H9 (cell line): ENCODE measurements around the gene CRK. TPM values are rescaled to one million over a fixed set of nuclear protein-coding genes. Genes with fewer than 3 reads are reported as not detected.

Source experiments
- DNase-seq: peaks from one replicate; pipeline ENCODE4 v3.0.0-alpha.2; 2017
- H2AFZ ChIP-seq: one replicate; pipeline ENCODE4 v1.6.1; 2013; ENCODE audit warnings: mild to moderate bottlenecking, low read length, control low read depth, moderate library complexity
- H2AK5ac ChIP-seq: 2 replicates; pipeline ENCODE4 v1.6.1; 2013; ENCODE audit warnings: low read length, control low read depth, mixed read lengths; ENCODE audit not compliant: insufficient read length
- H2BK120ac ChIP-seq: one replicate; pipeline ENCODE4 v1.6.1; 2013; ENCODE audit warnings: low read depth, mild to moderate bottlenecking, low read length, control low read depth, inconsistent platforms; ENCODE audit not compliant: poor library complexity, severe bottlenecking
- H2BK12ac ChIP-seq: 2 replicates; pipeline ENCODE4 v1.6.1; 2013; ENCODE audit warnings: low read length, control low read depth, mixed read lengths, low read depth; ENCODE audit not compliant: insufficient read length
- H2BK15ac ChIP-seq: 2 replicates; pipeline ENCODE4 v1.6.1; 2013; ENCODE audit warnings: low read depth, low read length, control low read depth
- H2BK20ac ChIP-seq: one replicate; pipeline ENCODE4 v1.6.1; 2013; ENCODE audit warnings: low read depth, mild to moderate bottlenecking, low read length, control low read depth, inconsistent platforms; ENCODE audit not compliant: poor library complexity, severe bottlenecking
- H2BK5ac ChIP-seq: 2 replicates; pipeline ENCODE4 v1.6.1; 2013; ENCODE audit warnings: low read length, control low read depth, mixed read lengths; ENCODE audit not compliant: insufficient read length
- H3K14ac ChIP-seq: 2 replicates; pipeline ENCODE4 v1.6.1; 2013; ENCODE audit warnings: low read length, control low read depth; ENCODE audit not compliant: insufficient read depth
- H3K18ac ChIP-seq: 2 replicates; pipeline ENCODE4 v1.6.1; 2013; ENCODE audit warnings: low read depth, mild to moderate bottlenecking, mixed read lengths, low read length, control low read depth; ENCODE audit not compliant: insufficient read length
- H3K23ac ChIP-seq: 2 replicates; pipeline ENCODE4 v1.6.1; 2013; ENCODE audit warnings: low read length, control low read depth, mixed read lengths, low read depth; ENCODE audit not compliant: insufficient read length
- H3K23me2 ChIP-seq: 2 replicates; pipeline ENCODE4 v1.6.1; 2013; ENCODE audit warnings: low read depth, mild to moderate bottlenecking, mixed read lengths, low read length, control low read depth; ENCODE audit not compliant: insufficient read length, poor library complexity, severe bottlenecking
- H3K27ac ChIP-seq: 2 replicates; pipeline ENCODE4 v1.5.1; 2013; ENCODE audit warnings: low read length, control low read depth, mixed read lengths, low read depth; ENCODE audit not compliant: insufficient read length
- H3K27me3 ChIP-seq: 2 replicates; pipeline ENCODE4 v1.6.1; 2013; ENCODE audit warnings: low read length, control low read depth, inconsistent platforms; ENCODE audit not compliant: insufficient read depth
- H3K4ac ChIP-seq: 2 replicates; pipeline ENCODE4 v1.6.1; 2013; ENCODE audit warnings: low read depth, mild to moderate bottlenecking, control low read depth, inconsistent platforms, low read length, moderate library complexity
- H3K4me1 ChIP-seq: 2 replicates; pipeline ENCODE4 v1.6.1; 2013; ENCODE audit warnings: low read length, control low read depth, inconsistent platforms; ENCODE audit not compliant: insufficient read depth
- H3K4me2 ChIP-seq: 2 replicates; pipeline ENCODE4 v1.6.1; 2013; ENCODE audit warnings: low read length, control low read depth, mixed read lengths; ENCODE audit not compliant: insufficient read length, insufficient read depth
- H3K56ac ChIP-seq: 2 replicates; pipeline ENCODE4 v1.6.1; 2013; ENCODE audit warnings: low read depth, mild to moderate bottlenecking, mixed read lengths, low read length, control low read depth; ENCODE audit not compliant: insufficient read length
- H3K79me1 ChIP-seq: 2 replicates; pipeline ENCODE4 v1.6.1; 2013; ENCODE audit warnings: low read depth, mild to moderate bottlenecking, moderate library complexity, low read length, control low read depth, inconsistent platforms; ENCODE audit not compliant: insufficient read depth, poor library complexity, severe bottlenecking
- H3K79me2 ChIP-seq: 2 replicates; pipeline ENCODE4 v1.6.1; 2013; ENCODE audit warnings: low read length, control low read depth, inconsistent platforms; ENCODE audit not compliant: insufficient read depth
- H3K9ac ChIP-seq: 2 replicates; pipeline ENCODE4 v1.6.1; 2013; ENCODE audit warnings: low read length, control low read depth, mixed read lengths; ENCODE audit not compliant: insufficient read length; ENCODE audit errors: extremely low read depth
- H3K9me3 ChIP-seq: one replicate; pipeline ENCODE4 v1.6.1; 2013; ENCODE audit warnings: low read depth, low read length, inconsistent platforms; ENCODE audit not compliant: control insufficient read depth
- H3T11ph ChIP-seq: one replicate; pipeline ENCODE4 v1.6.1; 2013; ENCODE audit warnings: mild to moderate bottlenecking, low read length, control low read depth, inconsistent platforms
- H4K20me1 ChIP-seq: one replicate; pipeline ENCODE4 v1.6.1; 2013; ENCODE audit not compliant: control insufficient read depth, insufficient read length, insufficient read depth
- H4K5ac ChIP-seq: 2 replicates; pipeline ENCODE4 v1.6.1; 2013; ENCODE audit warnings: low read depth, mild to moderate bottlenecking, mixed read lengths, low read length, control low read depth; ENCODE audit not compliant: insufficient read length
- H4K8ac ChIP-seq: replicated peaks from 2 replicates; pipeline ENCODE4 v1.6.1; 2013; ENCODE audit warnings: low read length, control low read depth, mixed read lengths, low read depth; ENCODE audit not compliant: insufficient read length
- H4K91ac ChIP-seq: 2 replicates; pipeline ENCODE4 v1.6.1; 2013; ENCODE audit warnings: low read depth, mild to moderate bottlenecking, moderate library complexity, mixed read lengths, low read length, control low read depth; ENCODE audit not compliant: insufficient read length
- H3K27ac Mint-ChIP-seq, 3 experiments: 2 replicates in 2 of 3; 3 replicates in 1 of 3; pipeline ENCODE4 v1.8.0; 2020 to 2021; ENCODE audit warnings: mixed read lengths in 3 of 3, mild to moderate bottlenecking in 1 of 3, moderate library complexity in 1 of 3
- H3K27me3 Mint-ChIP-seq: 2 replicates; pipeline ENCODE4 v1.8.0; 2021; ENCODE audit warnings: low read depth, mild to moderate bottlenecking, moderate library complexity, mixed read lengths
- H3K36me3 Mint-ChIP-seq, 3 experiments: 2 replicates in 2 of 3; 3 replicates in 1 of 3; pipeline ENCODE4 v1.8.0; 2020 to 2021; ENCODE audit warnings: low read depth in 3 of 3, mixed read lengths in 3 of 3; ENCODE audit not compliant: insufficient read depth in 1 of 3
- H3K4me1 Mint-ChIP-seq, 2 experiments: 2 replicates each; pipeline ENCODE4 v1.8.0; 2020; ENCODE audit warnings: mixed read lengths in 2 of 2
- H3K4me3 Mint-ChIP-seq, 2 experiments: 2 replicates in 1 of 2; 3 replicates in 1 of 2; pipeline ENCODE4 v1.8.0; 2020 to 2021; ENCODE audit warnings: mild to moderate bottlenecking in 2 of 2, mixed read lengths in 2 of 2, moderate library complexity in 1 of 2
- H3K9me3 Mint-ChIP-seq, 2 experiments: 2 replicates in 1 of 2; 3 replicates in 1 of 2; pipeline ENCODE4 v1.8.0; 2020; ENCODE audit warnings: mild to moderate bottlenecking in 2 of 2, mixed read lengths in 2 of 2, moderate library complexity in 1 of 2
- WGBS: extraction: QIAGEN DNeasy Blood & Tissue Kit; methylation state at CpG from one replicate; pipeline ENCODE4 v1.1.7; 2013; ENCODE audit warnings: missing lambda C conversion rate, low lambda C conversion rate, mixed read lengths; ENCODE audit not compliant: insufficient read length; ENCODE audit errors: extremely low coverage; 5-methylcytosine and 5-hydroxymethylcytosine counted together
- total RNA-seq: library from RNA; stranded (reverse); gene quantifications from 2 replicates; pipeline ENCODE4 v1.2.1, GENCODE V29; 2021
- TF ChIP-seq, protein P1 (sequence below): fragments of 200-600 bp; sonication (generic); conservative IDR thresholded peaks from 3 replicates; pipeline ENCODE4 v1.8.0; 2021; ENCODE audit warnings: antibody characterized with exemption, mild to moderate bottlenecking

The CRK gene
- total RNA-seq, 1 experiment from 2014 or later = 58.9 TPM

DNA sequence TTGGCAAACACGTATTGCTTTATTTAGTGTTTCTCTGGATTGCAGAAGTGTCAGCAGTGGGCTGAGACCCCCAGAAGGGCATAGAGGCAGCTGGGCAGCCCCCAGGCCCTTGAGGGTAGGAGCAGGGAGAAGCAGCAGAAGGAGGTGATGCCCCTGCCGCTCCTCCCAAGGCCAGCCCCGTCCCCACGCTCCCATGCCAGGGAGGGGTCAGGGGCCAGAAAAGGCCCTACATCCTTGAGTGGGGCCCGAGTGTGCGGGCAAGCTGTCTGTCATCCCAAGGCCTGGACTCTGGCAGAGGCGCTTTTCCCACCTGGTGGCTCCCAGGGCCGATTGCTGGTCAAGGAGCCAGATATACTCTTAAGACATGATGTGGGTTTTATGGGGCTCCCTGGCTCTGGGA lies 8.2 kb upstream of the CRK start:
- Histone ChIP-seq H4K8ac (no peak overlapping the region), H3K4me1 (no peaks in the 10 kb centered on the region; the same call in 1 of the 2 replicates), H2BK15ac (no peak overlapping the region), H3K27ac (no peak overlapping the region), H3K9me3 (no peaks in the 10 kb centered on the region), H3K9ac (no peak overlapping the region), H3K14ac (no peak overlapping the region), H3K23me2 (no peaks in the 10 kb centered on the region), H4K91ac (no peak overlapping the region), H3K79me1 (no peaks in the 10 kb centered on the region), H3K4ac (no peak overlapping the region), H2BK5ac (no peak overlapping the region), H4K20me1 (no peaks in the 10 kb centered on the region), H2BK12ac (no peak overlapping the region), H2BK20ac (no peak overlapping the region), H3T11ph (no peak overlapping the region), H2BK120ac (no peak overlapping the region), H3K18ac (no peak overlapping the region), H3K56ac (no peak overlapping the region), H2AK5ac (no peak overlapping the region), H4K5ac (no peak overlapping the region), H3K23ac (no peak overlapping the region), H3K79me2 (no peaks in the 10 kb centered on the region), H3K4me2 (no peak overlapping the region), H3K27me3 (no peaks in the 10 kb centered on the region), H2AFZ (no peak overlapping the region)
- no peak for DNase-seq
- TF ChIP-seq, protein P1, sequence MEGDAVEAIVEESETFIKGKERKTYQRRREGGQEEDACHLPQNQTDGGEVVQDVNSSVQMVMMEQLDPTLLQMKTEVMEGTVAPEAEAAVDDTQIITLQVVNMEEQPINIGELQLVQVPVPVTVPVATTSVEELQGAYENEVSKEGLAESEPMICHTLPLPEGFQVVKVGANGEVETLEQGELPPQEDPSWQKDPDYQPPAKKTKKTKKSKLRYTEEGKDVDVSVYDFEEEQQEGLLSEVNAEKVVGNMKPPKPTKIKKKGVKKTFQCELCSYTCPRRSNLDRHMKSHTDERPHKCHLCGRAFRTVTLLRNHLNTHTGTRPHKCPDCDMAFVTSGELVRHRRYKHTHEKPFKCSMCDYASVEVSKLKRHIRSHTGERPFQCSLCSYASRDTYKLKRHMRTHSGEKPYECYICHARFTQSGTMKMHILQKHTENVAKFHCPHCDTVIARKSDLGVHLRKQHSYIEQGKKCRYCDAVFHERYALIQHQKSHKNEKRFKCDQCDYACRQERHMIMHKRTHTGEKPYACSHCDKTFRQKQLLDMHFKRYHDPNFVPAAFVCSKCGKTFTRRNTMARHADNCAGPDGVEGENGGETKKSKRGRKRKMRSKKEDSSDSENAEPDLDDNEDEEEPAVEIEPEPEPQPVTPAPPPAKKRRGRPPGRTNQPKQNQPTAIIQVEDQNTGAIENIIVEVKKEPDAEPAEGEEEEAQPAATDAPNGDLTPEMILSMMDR = no peak
- H3K9me3 Mint-ChIP-seq = no peaks in the 10 kb centered on the region; a peak in 1 of 5 replicates
- H3K4me1 Mint-ChIP-seq = peaks cover 4 to 14% of the 10 kb centered on the region in 2 experiments
- peaks cover 9 to 59% (median 20%) of the 10 kb centered on the region in 3 experiments; a peak in 6 of 7 replicates for H3K36me3 Mint-ChIP-seq
- H3K4me3 Mint-ChIP-seq = no peak overlapping the region
- no peak overlapping the region for H3K27ac Mint-ChIP-seq
- no peaks in the 10 kb centered on the region; the same call in 1 of the 2 replicates for H3K27me3 Mint-ChIP-seq
- no CpG with 5 or more reads among the region's 8 CpGs for WGBS
